Activated naive CD4-positive, alpha-beta T cell (primary cell): ENCODE data around the gene OSTM1.
"Not testable (repeated sequence)": the region's sequence is repeated elsewhere in the genome, so short reads cannot be mapped to it uniquely, and the experiment has no call there.

Experiments
- DNase-seq, 4 experiments: peaks; one replicate each; lab custom pipeline; 2025; lab: John Stamatoyannopoulos, UW

Gene OSTM1

GRCh38 chr6:108016283-108016682 is 58.3 kb downstream of the OSTM1 start:
- DNase-seq, result not testable (repeated sequence)

DNA sequence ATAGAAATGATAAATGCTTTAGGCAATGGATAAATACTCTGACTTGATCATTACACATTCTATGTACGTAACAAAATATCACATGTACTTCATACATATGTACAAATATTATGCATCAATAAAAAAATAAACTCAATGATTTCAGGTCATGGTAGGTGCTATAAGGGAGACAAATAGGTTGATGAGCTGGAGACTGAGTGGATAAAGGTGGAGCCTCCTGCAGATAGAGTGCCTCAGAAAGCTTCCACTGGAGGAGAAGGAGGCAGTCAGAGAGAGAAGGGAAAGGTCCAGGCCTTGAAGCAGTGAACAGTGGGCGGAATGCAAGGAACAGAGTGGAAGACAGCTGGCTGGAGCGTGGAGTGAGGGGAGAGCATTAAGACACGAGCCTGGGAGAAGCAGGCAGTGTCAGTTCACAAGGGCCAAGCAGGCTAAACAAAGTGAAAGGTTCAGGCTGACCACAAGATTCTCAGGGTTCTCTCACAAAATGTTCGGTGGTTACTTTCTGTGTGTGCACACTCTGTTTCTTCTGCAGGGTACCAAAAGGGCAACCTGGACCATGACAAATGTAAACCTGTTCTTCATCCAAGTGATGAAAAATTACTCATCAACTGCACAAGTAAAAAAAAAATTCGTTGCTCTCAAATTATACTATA is 60.6 kb downstream of the OSTM1 start:
- no peak for DNase-seq

GRCh38 chr6:108009894-108010293 is 64.6 kb downstream of the OSTM1 start:
- DNase-seq, result no peak

GRCh38 chr6:108009258-108009657 is 65.3 kb downstream of the OSTM1 start:
- DNase-seq, result not testable (repeated sequence)

GRCh38 chr6:108008363-108008762 is 66.2 kb downstream of the OSTM1 start:
- DNase-seq, result no peak

DNA sequence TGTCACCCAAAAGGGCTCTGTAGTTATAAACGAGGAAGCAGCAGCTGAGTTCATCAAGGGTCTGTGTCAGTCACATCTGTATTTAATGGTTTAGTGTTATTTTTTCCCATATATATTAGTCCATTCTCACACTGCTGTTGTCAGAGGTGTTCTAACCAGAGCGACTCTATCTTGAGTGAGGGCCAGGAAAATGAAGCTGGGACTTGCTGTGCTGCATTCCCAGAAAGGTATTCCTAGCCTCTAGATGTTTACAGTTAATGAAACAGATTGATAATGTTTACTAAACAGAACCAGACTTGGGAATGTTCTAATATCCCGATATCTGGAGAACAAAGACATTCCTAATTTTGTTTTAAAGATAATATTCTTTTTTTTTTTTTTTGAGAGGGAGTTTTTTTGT is 68.6 kb downstream of the OSTM1 start:
- DNase-seq, result no peak

DNA sequence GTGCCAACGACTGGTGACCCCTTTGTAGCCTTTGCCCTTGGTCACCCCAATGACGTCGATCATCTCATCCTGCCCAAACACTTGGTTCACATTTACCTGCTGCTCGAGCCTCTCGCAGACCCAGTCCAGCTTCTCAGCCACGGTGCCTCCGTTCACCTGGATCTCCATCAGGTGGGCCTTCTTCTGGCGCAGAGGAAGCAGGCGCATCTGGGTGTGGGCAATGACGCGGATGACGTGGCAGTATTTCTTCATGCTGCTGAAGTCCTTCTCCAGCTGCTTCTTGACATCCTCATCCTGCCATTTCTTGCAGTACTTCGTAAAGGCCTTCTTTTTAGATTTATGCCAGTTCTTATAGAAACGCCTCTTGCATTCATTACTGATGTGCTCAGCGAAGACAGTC is 69.7 kb downstream of the OSTM1 start:
- no peak for DNase-seq

GRCh38 chr6:108002365-108003221 is 71.9 kb downstream of the OSTM1 start:
- no peak for DNase-seq

- DNase-seq, result no peak
Measured at GRCh38 chr6:108001696-108002231, 72.8 kb downstream of the OSTM1 start.

- not testable (repeated sequence) for DNase-seq
Measured at GRCh38 chr6:108000259-108000658, 74.3 kb downstream of the OSTM1 start.

- DNase-seq, result no peak
Measured at GRCh38 chr6:107999341-107999740, 75.2 kb downstream of the OSTM1 start.

GRCh38 chr6:107991772-107992550 is 82.6 kb downstream of the OSTM1 start:
- no peak for DNase-seq
